NCI-H526 (cell line): Measurements from ENCODE around the gene CRIP2.
A peak's percentile ranks its signal among the peaks of the same experiment; 100 is the strongest.

Experiments used
- DNase-seq, 2 experiments: peaks; one replicate each; lab custom pipeline; 2025; lab: John Stamatoyannopoulos, UW

Gene CRIP2, protein sequence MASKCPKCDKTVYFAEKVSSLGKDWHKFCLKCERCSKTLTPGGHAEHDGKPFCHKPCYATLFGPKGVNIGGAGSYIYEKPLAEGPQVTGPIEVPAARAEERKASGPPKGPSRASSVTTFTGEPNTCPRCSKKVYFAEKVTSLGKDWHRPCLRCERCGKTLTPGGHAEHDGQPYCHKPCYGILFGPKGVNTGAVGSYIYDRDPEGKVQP

DNA sequence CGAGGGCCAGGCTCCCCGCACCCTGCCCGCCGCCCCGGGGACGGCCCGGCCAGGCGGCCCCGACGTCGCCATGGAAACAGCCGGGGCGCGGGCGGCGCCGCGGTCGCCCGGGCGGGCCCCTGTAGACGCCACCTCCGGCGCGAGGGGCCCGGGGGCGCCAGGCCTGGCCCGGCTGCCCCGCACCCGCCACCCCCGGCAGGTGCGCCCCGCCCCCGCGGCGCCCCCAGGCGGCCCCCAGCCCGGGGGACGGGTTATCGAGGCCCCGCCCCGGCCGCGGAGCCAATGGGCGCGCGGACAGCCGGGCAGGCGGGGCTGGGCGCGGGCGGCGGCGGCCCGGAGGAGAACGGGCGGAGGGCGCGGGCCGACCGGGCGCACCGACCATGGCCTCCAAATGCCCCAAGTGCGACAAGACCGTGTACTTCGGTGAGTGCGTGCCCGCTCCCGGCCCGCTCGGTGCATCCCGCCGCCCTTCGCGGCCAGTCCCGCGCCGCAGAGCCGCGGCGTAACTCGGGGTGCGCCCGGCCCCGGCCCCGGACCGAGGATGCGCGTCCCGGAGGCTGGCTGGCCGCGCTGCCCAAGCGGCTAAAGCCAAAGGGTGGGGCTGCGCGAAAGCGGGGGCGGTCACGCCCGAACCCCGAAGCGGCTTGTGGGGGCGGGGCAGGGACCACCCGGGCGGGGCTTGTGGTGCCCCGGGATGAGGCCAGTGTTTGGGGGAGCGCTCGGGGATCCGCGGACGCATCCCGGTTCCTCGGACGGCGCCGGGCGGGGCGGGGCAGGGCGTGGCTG, at the start of gene CRIP2:
CRIP2 (plus strand) TSS at position 339 of the 786 bp plus-strand sequence; CDS start at position 381, 42 bp downstream.
- DNase-seq, result peak in 1 of 2 experiments; percentile 75

DNA sequence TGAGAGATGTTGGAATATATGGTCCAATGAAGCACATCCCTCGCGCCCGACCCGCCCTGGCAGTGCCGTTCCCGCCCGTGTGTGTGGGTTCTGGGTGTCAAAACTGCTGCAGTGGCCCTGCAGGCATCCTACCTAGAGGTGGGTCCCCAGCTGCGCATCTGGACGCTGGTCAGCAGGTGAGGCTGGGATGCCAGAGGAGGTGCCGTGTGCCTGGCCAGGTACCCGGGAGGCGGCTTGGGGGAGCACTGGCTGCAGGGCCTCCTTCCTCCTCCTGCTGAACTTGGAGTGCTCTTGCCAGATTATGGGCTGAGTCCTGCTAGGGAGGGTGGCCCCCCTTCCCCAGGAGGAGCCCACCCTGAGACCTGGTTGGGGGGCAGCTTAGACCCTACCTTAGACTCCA, 49.8 kb upstream of the CRIP2 start:
- DNase-seq, result no peak

DNA sequence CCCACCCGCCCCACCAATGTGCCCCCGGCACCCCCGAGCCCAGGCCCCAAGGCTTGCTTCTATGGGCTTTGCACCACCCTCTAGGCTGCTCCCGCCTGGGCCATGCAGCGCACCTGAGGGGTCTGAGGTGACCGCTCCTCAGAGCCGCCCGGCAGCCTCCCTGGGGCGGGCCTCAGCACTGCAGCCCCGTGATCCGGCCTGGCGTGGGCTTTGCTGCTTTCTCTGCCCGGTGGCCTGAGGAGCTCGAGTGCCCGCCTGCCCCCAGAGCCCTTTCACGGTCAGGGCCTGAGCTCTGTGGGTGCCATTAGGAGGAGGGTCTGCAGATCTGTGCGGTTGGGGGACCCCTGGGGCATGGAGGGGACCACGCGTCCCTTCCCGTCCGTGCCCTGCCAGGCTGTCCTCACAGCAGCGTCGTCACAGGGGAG, 48.8 kb upstream of the CRIP2 start:
- no peak for DNase-seq

DNA sequence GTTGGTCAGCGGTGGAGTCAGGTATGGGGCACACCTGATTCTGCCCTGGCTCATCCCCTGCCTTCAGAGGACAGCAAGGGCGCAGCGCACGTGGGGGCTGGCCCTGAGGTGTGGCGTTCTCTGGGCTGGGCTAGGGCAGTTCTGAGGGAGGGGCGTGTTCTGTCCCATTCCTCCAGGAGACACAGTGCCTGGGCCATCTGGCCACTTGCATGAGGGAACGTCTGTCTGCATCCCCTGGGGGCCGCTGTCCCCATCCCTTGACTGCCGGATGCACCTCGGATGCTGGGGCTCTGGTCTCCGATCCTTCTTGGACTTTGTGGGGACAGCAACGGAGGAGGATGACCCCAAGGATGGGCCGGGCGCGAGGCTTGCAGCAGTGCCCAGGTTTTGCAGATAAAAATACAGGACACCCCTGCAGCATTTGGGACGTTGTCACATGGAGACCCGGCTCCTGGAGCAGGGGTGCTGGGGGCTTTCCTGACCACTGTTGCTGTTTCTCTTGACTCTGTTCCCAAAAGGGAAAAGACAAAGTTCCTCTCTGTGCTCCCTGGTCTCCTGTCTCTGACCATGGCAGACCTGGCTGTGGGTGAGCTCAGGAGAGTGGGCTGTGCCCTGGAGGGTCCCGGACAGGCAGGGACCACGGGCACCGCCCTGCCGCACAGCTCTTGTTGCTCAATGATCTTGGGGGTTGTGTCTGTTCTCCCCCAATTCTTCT, 48.0 kb upstream of the CRIP2 start:
- no peak for DNase-seq

DNA sequence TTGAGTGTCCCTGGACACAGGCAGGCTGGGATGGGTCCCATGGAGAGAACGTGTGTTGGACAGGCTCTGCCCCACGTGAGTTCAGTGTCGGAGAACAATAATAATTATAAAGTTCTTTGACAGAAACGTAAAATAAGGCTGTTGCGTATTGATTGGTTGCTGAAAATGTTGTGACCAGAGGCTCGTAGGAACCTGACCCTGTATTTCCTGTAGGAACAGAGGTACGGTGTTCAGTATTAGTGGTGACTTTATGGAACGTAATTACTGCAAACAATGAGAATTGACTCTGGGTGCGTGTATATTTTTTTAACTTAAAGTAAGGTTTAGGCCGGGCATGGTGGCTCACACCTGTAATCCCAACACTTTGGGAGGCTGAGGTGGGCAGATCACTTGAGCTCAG, 47.2 kb upstream of the CRIP2 start:
- DNase-seq, result no peak

DNA sequence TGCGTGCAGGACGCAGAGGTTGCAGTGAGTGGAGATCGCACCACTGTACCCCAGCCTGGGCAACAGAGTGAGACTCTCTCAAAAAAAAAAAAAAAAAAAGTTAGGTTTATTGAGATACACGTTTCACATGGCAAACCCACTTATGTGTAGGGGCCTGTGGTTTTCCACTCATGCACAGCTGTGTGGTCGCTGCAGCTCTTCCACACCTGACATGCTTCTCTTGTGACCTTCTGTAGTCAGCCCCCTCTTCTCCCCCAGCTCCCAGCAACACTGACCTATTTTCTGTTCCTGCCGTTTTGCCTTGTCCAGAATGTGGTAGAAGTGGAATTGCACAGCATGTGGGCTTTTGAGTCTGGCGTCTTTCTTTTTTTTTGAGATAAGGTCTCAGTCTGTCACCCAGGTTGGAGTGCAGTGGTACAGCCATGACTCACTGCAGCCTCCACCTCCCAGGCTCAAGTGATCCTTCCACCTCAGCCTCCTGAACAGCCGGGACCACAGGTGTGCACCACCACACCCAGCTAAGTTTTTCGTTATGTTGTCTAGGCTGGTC, 46.6 kb upstream of the CRIP2 start:
- DNase-seq, result no peak

DNA sequence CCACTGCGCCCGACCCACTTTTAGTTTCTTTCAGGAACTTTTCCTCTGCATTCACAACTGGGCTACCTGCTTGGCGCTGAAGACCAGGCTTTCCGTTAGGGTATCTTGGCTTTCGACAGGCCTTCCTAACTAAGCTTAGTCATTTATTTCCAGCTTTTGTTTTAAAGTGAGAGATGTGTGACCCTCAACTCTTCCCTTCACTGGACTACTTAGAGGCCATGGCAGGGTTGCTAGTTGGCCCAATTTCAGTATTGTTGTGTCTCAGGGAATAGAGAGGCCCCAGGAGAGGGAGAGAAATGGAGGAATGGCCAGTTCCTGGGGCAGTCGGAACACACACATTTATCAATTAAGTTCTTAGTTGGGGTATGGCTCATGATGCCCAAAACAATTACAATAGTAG, 44.6 kb upstream of the CRIP2 start:
- no peak for DNase-seq

DNA sequence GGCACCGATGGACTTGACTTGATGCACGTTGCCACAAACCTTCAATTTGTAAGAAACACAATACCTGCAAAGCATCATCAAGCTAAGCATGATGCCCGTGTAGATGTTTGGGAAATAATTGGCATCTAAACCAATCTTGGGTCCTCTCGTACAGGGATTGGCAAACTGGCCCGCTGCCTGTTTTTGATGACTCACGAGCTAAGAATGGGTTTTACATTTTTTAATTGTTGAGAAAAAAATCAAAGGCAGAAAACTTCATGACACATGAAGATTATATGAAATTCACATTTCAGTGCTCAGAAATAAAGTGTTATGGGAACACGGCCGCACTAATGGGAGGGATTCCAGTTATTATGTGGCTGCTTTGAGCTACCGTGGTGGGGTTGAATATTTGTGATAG, 44.1 kb upstream of the CRIP2 start:
- DNase-seq, result no peak

DNA sequence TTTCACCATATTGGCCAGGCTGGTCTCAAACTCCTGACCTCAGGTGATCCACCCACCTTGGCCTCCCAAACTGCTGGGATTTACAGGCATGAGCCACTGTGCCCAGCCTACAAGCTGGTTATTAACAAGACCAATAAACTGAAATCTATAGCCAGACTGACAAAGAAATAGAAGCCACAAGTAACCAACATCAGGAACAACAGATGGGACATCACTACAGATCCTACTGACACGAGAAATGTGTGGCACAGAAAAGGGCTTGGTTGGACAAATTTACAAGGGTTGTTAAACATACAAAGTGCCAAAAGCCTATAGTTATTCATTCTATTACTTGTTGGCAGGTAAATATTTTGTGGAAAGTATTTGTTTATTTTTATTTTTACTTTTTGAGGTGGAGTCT, 43.4 kb upstream of the CRIP2 start:
- no peak for DNase-seq

DNA sequence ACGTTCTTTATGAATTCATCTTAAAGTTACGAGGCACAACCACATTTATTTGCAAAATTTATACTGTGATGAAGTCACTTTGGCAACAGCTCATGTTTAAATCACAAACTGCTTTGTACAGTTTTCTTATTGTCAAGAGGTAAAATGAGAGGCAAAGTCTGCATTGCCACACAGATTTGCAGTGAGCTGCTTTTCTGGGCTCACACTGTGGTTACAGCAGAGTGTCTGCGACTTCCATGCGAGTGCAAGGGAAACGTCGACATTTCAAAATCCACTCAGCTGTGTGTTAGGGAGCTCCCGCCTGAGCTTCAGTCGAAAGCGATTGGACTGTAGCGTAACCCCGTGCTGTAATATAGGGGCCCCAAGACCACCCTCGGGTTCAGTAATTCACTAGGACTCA, 42.0 kb upstream of the CRIP2 start:
- no peak for DNase-seq

DNA sequence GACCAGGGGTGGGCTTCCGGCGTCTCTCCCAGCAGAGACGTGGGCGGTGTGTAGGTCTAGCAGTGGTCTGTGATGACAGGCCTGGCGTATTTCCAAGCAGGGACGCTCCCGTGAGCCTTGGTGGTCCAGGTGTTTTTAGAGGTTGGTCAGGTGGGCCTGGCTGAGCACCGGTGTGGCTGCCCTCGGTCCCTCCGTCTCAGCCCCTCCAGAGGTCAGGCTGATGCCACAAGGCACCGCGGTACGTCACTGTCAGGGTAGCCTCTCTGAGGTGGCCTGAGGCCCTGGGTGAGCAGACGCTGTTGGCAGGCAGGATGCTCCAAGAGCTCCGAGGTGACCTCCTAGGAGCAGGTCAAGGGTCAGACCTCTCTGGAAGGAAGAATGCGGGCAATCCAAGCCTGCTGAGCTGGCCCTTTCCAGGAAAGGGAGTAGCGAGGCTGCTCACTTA, 41.4 kb upstream of the CRIP2 start:
- no peak for DNase-seq

DNA sequence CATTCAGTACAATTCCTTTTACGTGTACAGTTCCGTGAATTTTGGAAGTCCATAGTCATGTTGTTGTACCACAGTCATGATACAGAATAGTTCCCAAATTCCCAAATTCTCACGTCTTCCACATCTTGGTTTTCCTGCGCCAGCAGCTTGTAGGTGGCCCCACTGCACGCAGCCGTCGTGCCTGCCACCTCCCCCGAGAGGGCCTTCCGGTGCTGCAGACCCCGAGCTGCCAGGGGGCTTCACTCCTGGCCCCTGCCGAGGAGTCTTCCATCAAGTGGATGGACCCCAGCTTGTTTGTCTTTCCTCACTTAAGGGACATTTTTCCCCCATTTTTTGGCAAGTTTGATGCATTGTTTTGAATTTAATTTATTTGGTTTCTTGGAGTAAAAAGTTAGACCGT, 38.2 kb upstream of the CRIP2 start:
- no peak for DNase-seq

DNA sequence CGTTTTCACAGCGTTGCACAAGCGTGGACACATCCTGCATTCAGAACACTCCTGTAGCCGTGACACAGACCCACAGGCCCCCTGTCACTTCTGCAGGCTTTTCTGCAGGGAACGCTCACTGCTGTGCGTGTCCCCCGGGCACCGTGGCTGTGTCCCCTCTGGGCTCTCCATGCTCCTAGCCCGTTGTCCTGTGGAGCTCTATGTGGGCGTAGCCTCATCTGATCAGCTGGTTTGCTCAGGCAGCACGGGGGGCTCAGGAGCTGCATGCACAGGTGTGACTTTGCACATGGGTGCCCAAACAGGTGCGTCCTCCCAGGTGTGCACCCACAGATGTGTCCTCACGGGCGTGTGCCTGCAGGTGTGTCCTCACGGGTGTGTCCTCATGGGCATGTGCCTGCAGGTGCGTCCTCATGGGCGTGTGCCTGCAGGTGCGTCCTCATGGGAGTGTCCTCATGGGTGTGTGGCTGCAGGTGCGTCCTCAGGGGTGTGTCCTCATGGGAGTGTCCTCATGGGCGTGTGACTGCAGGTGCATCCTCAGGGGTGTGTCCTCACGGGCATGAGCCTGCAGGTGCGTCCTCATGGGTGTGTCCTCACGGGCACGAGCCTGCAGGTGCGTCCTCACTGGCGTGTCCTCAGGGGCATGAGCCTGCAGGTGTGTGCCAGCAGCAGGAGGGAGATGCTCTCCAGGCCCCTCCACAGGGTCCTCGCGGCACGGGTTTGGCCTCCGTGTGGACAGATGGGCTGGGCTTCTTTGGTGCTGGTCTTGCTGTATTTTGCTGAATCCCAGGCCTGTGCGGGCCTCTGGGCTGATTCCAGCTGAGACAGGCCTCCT, 37.5 kb upstream of the CRIP2 start:
- peak; percentile 84 to 86 for DNase-seq

DNA sequence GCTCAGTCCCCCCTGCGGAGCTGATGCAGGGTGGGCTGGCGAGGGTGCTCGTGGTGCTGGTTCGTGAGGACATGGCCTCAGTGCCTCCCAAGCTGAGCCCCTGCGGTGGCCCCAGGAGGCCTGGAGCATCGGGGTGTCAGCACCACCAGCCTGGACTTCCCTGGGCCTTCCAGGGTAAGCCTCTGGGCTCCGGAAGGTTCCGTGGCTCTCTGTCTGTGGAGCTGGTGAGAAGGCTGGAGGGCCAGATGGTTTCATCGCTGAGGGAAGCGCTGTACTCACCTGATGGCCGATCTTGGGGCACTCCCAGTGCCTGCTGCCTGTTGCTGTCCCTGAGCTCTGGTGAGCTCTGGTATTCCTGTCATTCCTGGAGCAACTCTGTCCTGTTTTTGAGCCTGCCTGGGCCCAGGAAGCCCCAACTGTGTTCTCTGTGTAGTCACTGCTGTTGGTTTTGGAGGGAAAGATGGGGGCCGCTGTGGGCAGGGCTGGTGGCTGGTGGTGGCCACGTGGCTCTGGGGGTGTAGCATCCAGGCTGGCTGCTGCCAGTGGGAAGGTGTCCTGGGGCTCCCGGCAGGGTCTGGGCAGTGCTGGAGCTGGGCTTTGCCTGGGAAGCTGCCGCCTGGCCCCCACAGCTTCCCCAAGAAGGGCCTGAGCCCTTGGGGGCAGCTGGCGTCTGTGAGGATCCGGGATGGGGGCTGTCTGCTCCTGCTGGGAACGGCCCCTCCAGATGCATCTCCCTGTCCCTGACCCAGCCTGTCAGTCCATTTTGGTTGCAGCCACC, 36.7 kb upstream of the CRIP2 start:
- DNase-seq, result no peak

DNA sequence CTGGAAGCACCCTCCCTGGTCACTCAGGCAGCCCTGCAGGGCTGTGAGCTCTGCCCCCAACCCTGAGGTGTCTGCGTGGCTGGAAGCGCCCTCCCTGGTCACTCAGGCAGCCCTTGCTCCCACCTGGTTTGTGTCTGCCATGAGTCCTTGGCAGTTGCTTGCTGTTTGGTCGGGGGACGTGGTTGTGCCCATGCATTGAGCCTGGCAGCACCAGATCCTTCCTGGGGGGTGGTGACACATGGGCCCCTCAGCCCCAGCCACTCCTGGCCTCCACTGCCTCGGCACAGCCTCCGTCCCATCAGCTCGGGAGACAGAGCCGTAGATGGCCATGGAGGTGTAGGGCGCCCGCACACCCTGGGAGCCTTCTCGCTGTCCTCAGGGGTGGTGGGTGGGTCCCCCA, 35.4 kb upstream of the CRIP2 start:
- no peak for DNase-seq

DNA sequence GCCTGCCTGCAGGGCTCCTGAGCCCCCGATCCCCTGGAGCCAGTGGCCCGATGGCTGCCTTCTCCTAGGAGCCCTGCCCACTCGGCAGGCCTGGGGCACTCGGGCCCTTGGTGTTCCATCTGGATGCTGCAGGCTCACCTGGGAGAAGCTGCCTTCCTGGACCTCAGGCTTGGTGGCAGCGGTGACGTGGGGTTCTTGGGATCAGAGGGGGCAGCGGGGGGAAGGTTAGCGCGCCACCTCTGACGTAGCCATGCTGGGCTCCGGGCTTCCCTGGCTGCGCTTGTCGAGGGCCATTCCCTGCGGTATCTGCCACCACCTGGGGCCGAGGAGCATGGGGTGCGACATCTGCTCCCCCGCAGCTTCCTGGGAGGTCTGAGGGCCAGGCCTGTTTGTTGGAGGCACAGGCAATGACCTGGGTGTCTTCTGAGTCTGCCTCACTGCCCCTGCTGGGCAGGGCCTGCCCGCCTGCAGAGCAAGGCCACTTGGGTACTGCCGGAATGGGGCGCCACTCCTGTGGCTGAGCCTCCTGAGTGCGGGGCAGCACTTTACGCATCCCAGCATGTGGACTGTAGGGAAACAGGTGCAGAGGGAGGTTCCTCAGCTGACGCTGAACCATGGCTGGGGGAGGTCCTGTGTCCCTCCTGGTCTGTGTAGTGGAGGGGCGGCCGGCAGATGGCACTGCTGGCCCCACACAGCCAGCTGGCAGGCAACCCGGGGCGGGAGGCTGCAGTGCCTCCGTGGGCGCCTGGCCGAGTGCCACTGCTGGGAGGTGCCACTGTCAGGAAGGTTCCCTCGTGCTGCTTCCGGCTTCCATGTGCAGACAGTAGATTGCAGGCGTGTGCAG, 34.7 kb upstream of the CRIP2 start:
- no peak for DNase-seq

DNA sequence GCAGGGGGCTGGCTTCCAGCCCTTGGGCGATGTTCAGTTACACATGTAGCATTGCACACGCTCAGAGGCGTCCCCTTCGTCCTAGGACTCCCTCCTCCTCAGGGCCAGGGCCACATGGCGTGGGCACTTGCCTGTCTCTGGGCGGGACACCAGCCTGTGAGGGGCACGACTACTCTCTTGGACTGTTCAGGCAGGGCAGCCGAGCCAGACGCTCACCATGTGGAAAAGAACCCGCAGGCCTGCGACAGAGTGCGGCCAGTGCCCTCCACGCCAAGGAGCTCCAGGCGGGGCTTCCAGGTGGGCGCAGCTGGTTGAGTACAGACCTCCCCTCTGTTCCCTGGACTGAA, 34.1 kb upstream of the CRIP2 start:
- DNase-seq, result no peak

DNA sequence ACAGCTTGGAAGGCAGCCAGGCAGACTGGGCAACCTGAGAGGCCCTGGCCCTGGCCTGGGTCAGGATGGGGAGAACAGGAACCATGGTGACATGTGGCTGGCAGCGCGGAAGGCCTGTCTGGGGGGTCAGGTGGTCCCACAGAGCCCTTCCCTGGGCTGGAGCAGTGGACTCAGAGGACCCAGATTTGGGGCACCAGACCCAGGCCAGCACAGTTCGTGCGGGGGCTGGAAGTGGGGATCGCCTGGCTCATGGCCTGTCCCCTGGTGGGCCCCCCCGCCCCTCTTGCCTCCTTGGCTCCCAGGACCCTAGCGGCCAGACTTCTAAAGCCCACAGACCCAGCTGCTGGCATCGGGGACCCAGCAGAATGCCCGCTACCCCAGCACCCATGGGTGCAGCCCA, 33.6 kb upstream of the CRIP2 start:
- DNase-seq, result no peak

DNA sequence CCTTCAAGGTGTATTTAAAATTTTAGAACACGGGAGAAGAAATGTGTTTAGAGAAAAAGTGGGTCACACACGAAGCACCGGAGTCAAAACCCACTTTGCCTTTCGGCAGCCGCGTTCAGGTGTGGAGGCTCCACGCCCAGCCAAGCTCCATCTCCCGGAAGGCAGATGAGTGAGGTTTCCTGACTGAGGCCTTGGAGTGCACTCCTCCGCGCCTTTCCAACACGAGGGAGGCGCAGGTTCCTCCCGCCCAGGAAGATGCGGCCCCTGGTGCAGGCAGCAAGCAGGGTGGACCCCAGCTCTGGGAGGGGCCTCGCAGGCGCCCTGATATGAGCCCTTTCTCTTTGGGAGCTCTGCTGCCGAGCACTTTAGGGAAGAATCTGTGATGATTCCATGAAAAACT, 32.5 kb upstream of the CRIP2 start:
- DNase-seq, result no peak

DNA sequence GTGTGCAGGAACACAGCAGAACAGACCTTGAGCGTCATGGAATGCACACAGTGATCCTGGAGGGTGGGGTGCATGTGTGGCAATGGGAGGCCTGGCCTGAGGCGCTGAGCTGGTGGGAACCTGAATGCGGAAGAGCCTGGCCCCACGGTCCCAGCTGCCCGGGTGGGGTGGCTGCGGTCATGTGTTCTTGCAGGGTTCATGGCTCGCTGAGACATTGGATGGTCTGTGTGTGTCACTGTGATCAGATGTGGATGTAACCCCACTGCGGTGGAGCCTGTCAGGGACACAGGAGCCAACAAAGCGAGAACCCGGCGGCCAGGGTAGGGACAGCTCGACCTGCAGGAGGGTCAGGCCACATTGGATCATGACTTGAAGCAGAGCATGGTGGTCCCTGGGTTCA, 31.8 kb upstream of the CRIP2 start:
- no peak for DNase-seq
